ENCODE measurements around the gene NTSR1. TPM values are rescaled to one million over a fixed set of nuclear protein-coding genes. Genes with fewer than 3 reads are reported as not detected.

The NTSR1 gene
- total RNA-seq, 1 experiment from 2014 or later: 0.98 TPM

GRCh38 chr20:62688083-62688482, 20.6 kb upstream of the NTSR1 start:
- H3K27me3 ChIP-seq (ENCODE audit: insufficient read depth, low read depth): 0 out of 2 replicates have a peak, but pooled peaks cover 7% of the 10 kb centered on the region
- H3K79me2 ChIP-seq (ENCODE audit: low read depth): no peaks in the 10 kb centered on the region
- H3K4me2 ChIP-seq: no peak overlapping the region
- no peak for DNase-seq
- intact Hi-C loops (cut with micrococcal nuclease; ENCODE audit: unreplicated experiment): loop anchor here (5.0 kb wide), 1 partner anchor 104 kb away; no protein-coding TSS in a partner anchor
- H2AFZ ChIP-seq: no peak overlapping the region
- H3K4me1 ChIP-seq (replicated peaks; ENCODE audit: insufficient read depth): 0 out of 2 replicates have a peak, but pooled peaks cover 7% of the 10 kb centered on the region
- no peaks in the 10 kb centered on the region for H3K9me2 ChIP-seq (ENCODE audit: insufficient read depth)
- no peak overlapping the region for H3K27ac ChIP-seq
- no TSS peak for BruUV-seq (replicated peaks)
- no peaks in the 10 kb centered on the region for H3K36me3 ChIP-seq (ENCODE audit: low read depth)
- peaks cover 6% of the 10 kb centered on the region; the same call in 1 of the 2 replicates for H3F3A ChIP-seq (ENCODE audit: insufficient read depth, low read depth)
- H4K20me1 ChIP-seq (ENCODE audit: insufficient read depth): no peaks in the 10 kb centered on the region
- ChIA-PET POLR2A (ENCODE audit: unreplicated experiment) (no interaction called here), CTCF (no interaction called here)
- TF ChIP-seq CTCF (conservative IDR thresholded peaks at IDR 0.05): no peak
- no peak for TF ChIP-seq EZH2 (IDR thresholded peaks at IDR 0.05; ENCODE audit: low read depth)
- no peaks in the 10 kb centered on the region for H3K9me3 ChIP-seq (ENCODE audit: insufficient read depth, low read depth)
- no peak overlapping the region for H3K4me3 ChIP-seq

GRCh38 chr20:62688855-62689460, 19.7 kb upstream of the NTSR1 start:
- Histone ChIP-seq H3K9me2 (ENCODE audit: insufficient read depth) (no peaks in the 10 kb centered on the region), H3K27me3 (ENCODE audit: insufficient read depth, low read depth) (peaks cover 15% of the 10 kb centered on the region; the same call in 1 of the 2 replicates), H3K36me3 (ENCODE audit: low read depth) (no peaks in the 10 kb centered on the region), H4K20me1 (ENCODE audit: insufficient read depth) (no peaks in the 10 kb centered on the region), H3K4me3 (no peak overlapping the region), H3K4me2 (no peak overlapping the region), H2AFZ (no peak overlapping the region), H3K27ac (no peak overlapping the region), H3K4me1 (replicated peaks; ENCODE audit: insufficient read depth) (0 out of 2 replicates have a peak, but pooled peaks cover 7% of the 10 kb centered on the region), H3K79me2 (ENCODE audit: low read depth) (no peaks in the 10 kb centered on the region), H3K9me3 (ENCODE audit: insufficient read depth, low read depth) (no peaks in the 10 kb centered on the region), H3F3A (ENCODE audit: insufficient read depth, low read depth) (peaks cover 6% of the 10 kb centered on the region; the same call in 1 of the 2 replicates)
- intact Hi-C loops (cut with micrococcal nuclease; ENCODE audit: unreplicated experiment): loop anchor here (5.0 kb wide), 1 partner anchor 103 kb away; no protein-coding TSS in a partner anchor
- peak in 1 of 2 experiments; percentile 47 for DNase-seq
- POLR2A ChIA-PET (ENCODE audit: unreplicated experiment): no interaction called here
- no TSS peak for BruUV-seq (replicated peaks)
- TF ChIP-seq CTCF (conservative IDR thresholded peaks at IDR 0.05): peak; percentile 51
- no peak for TF ChIP-seq EZH2 (IDR thresholded peaks at IDR 0.05; ENCODE audit: low read depth)
- CTCF ChIA-PET: interaction anchor here (0.7 kb wide), 1 partner anchor 80 kb away, joined by 3 read pairs; no protein-coding TSS in a partner anchor

- 0 out of 2 replicates have a peak, but pooled peaks cover 7% of the 10 kb centered on the region for H3K4me1 ChIP-seq (replicated peaks; ENCODE audit: insufficient read depth)
- POLR2A ChIA-PET (ENCODE audit: unreplicated experiment): no interaction called here
- no peaks in the 10 kb centered on the region for H3K9me2 ChIP-seq (ENCODE audit: insufficient read depth)
- BruUV-seq (replicated peaks): no TSS peak
- H3K4me2 ChIP-seq: no peak overlapping the region
- CTCF ChIA-PET: no interaction called here
- no peak overlapping the region for H3K4me3 ChIP-seq
- H3K9me3 ChIP-seq (ENCODE audit: insufficient read depth, low read depth): no peaks in the 10 kb centered on the region
- H3K36me3 ChIP-seq (ENCODE audit: low read depth): no peaks in the 10 kb centered on the region
- H3F3A ChIP-seq (ENCODE audit: insufficient read depth, low read depth): peaks cover 6% of the 10 kb centered on the region; the same call in 1 of the 2 replicates
- no peak for DNase-seq
- no peak for TF ChIP-seq EZH2 (IDR thresholded peaks at IDR 0.05; ENCODE audit: low read depth)
- no peak for TF ChIP-seq CTCF (conservative IDR thresholded peaks at IDR 0.05)
- H3K27me3 ChIP-seq (ENCODE audit: insufficient read depth, low read depth): peaks cover 16% of the 10 kb centered on the region; the same call in 1 of the 2 replicates
- intact Hi-C loops (cut with micrococcal nuclease; ENCODE audit: unreplicated experiment): loop anchor here (5.0 kb wide), 1 partner anchor 102 kb away; no protein-coding TSS in a partner anchor
- H4K20me1 ChIP-seq (ENCODE audit: insufficient read depth): no peaks in the 10 kb centered on the region
- no peak overlapping the region for H2AFZ ChIP-seq
- no peaks in the 10 kb centered on the region for H3K79me2 ChIP-seq (ENCODE audit: low read depth)
- no peak overlapping the region for H3K27ac ChIP-seq
Observed at GRCh38 chr20:62689861-62690260, 18.8 kb upstream of the NTSR1 start.

Measured in PC-9 (cell line).